Keratinocyte (primary cell): ENCODE results near the gene NPHS1. TPM values are rescaled to one million over a fixed set of nuclear protein-coding genes. Genes with fewer than 3 reads are reported as not detected.

Experiments
- DNase-seq: peaks from one replicate; pipeline ENCODE4 v3.0.0-alpha.2; 2011; ENCODE audit warnings: low read depth, missing footprints, low spot score
- FAIRE-seq: peaks from 2 replicates; lab custom pipeline; 2011; peaks lifted over from hg19 to GRCh38; lab: Jason Lieb, UNC
- H2AFZ ChIP-seq: 2 replicates; pipeline ENCODE4 v1.6.0; 2012; ENCODE audit warnings: low read length, control low read depth, inconsistent platforms; ENCODE audit not compliant: control insufficient read depth
- H3K27ac ChIP-seq: 2 replicates; pipeline ENCODE4 v1.5.1; 2011; ENCODE audit warnings: low read length; ENCODE audit not compliant: control insufficient read depth, insufficient read depth
- H3K27me3 ChIP-seq: 3 replicates; pipeline ENCODE4 v1.6.0; 2011; ENCODE audit warnings: low read length; ENCODE audit not compliant: control insufficient read depth, insufficient read depth; ENCODE audit errors: extremely low read depth
- H3K36me3 ChIP-seq, 2 experiments: 2 replicates in 1 of 2; 3 replicates in 1 of 2; pipeline ENCODE4 v1.5.1; 2011; ENCODE audit warnings: low read length in 2 of 2, mild to moderate bottlenecking in 1 of 2; ENCODE audit not compliant: control insufficient read depth in 2 of 2, insufficient read depth in 2 of 2; ENCODE audit errors: extremely low read depth in 1 of 2
- H3K4me1 ChIP-seq: 3 replicates; pipeline ENCODE4 v1.5.1; 2011; ENCODE audit warnings: low read length; ENCODE audit not compliant: control insufficient read depth, insufficient read depth; ENCODE audit errors: extremely low read depth
- H3K4me2 ChIP-seq: 3 replicates; pipeline ENCODE4 v1.6.0; 2011; ENCODE audit warnings: low read depth, low read length; ENCODE audit not compliant: control insufficient read depth, insufficient read depth; ENCODE audit errors: extremely low read depth
- H3K4me3 ChIP-seq, 3 experiments: fragments of 200-600 bp in 1 of 3; sonication (generic) in 1 of 3; 2 replicates in 2 of 3; 3 replicates in 1 of 3; pipeline ENCODE4 v1.5.1; 2011 to 2016; ENCODE audit warnings: low read length in 3 of 3, mild to moderate bottlenecking in 3 of 3, control low read depth in 2 of 3, inconsistent platforms in 1 of 3, low read depth in 1 of 3, mixed read lengths in 1 of 3, mixed run types in 1 of 3, moderate library complexity in 1 of 3; ENCODE audit not compliant: control insufficient read depth in 2 of 3, insufficient read depth in 2 of 3; ENCODE audit errors: extremely low read depth in 1 of 3
- H3K79me2 ChIP-seq: 2 replicates; pipeline ENCODE4 v1.6.0; 2012; ENCODE audit warnings: low read length; ENCODE audit not compliant: control insufficient read depth, insufficient read depth
- H3K9ac ChIP-seq: 3 replicates; pipeline ENCODE4 v1.6.0; 2011; ENCODE audit warnings: low read length; ENCODE audit not compliant: control insufficient read depth, insufficient read depth; ENCODE audit errors: extremely low read depth
- H3K9me1 ChIP-seq: 3 replicates; pipeline ENCODE4 v1.6.0; 2011; ENCODE audit warnings: low read length; ENCODE audit not compliant: control insufficient read depth, insufficient read depth; ENCODE audit errors: extremely low read depth
- H3K9me3 ChIP-seq: 2 replicates; pipeline ENCODE4 v1.5.1; 2012; ENCODE audit warnings: low read depth, low read length; ENCODE audit not compliant: control insufficient read depth
- H4K20me1 ChIP-seq: 3 replicates; pipeline ENCODE4 v1.6.0; 2011; ENCODE audit warnings: low read length; ENCODE audit not compliant: control insufficient read depth, insufficient read depth; ENCODE audit errors: extremely low read depth
- CTCF ChIP-seq, 3 experiments: IDR thresholded peaks in 1 of 3; conservative IDR thresholded peaks in 1 of 3; optimal IDR thresholded peaks in 1 of 3; 2 replicates in 2 of 3; 3 replicates in 1 of 3; pipeline versions ENCODE3 to v1.5.1; 2011; ENCODE audit warnings: low read length in 3 of 3, mild to moderate bottlenecking in 3 of 3, moderate library complexity in 2 of 3, control low read depth in 1 of 3, inconsistent platforms in 1 of 3; ENCODE audit not compliant: insufficient read depth in 2 of 3; ENCODE audit errors: extremely low read depth in 1 of 3
- EZH2 ChIP-seq: IDR thresholded peaks from one replicate; pipeline ENCODE4 v1.6.1; 2012; ENCODE audit warnings: inconsistent platforms, mild to moderate bottlenecking, low read length, moderate library complexity
- dilution Hi-C: fragments of 300-500 bp; cut with MboI; formaldehyde crosslinking; loops from one replicate; pipeline ENCODE4 v1.7.0; 2020; ENCODE audit warnings: low sequenced_read_pairs; ENCODE audit not compliant: extremely low pct_ligation_motif_present
- polyA plus RNA-seq, 5 experiments: library from polyadenylated mRNA; depleted of rRNA in 3 of 5; stranded (reverse) in 3 of 5; stranded (forward) in 1 of 5; unstranded in 1 of 5; fragments of >200 nt; gene quantifications; 1 replicate in 1 of 5; 2 replicates in 3 of 5; 3 replicates in 1 of 5; pipeline versions ENCODE4 v1.2.1 to v1.2.3, GENCODE V29; 2011 to 2012; ENCODE audit warnings: missing spikeins in 2 of 5, low read depth in 1 of 5, low replicate concordance in 1 of 5

Gene NPHS1
- polyA plus RNA-seq, 1 donor (not counting 4 experiments of a cell fraction or from before 2014, with no cell fraction given) = not detected

GRCh38 chr19:35805526-35806102 is 46.7 kb downstream of the NPHS1 start:
- H3K4me2 ChIP-seq = no peak overlapping the region
- H4K20me1 ChIP-seq = no peaks in the 10 kb centered on the region
- TF ChIP-seq EZH2 (no peak), CTCF (optimal IDR thresholded peaks at IDR 0.05 in 1 of 3, IDR thresholded peaks at IDR 0.05 in 1 of 3, conservative IDR thresholded peaks at IDR 0.05 in 1 of 3; ENCODE audit: extremely low read depth in 1 of 3, insufficient read depth in 2 of 3, low read length in 3 of 3) (no peak)
- H3K9me3 ChIP-seq = no peaks in the 10 kb centered on the region
- H3K27me3 ChIP-seq = no peaks in the 10 kb centered on the region
- H3K9me1 ChIP-seq = no peaks in the 10 kb centered on the region
- dilution Hi-C loops = no loop called here
- H3K4me1 ChIP-seq = no peaks in the 10 kb centered on the region
- no peak for DNase-seq
- H3K36me3 ChIP-seq = no peaks in the 10 kb centered on the region
- no peak overlapping the region for H3K9ac ChIP-seq
- no peak overlapping the region for H3K27ac ChIP-seq
- no peak overlapping the region for H3K4me3 ChIP-seq
- FAIRE-seq = no peak
- H3K79me2 ChIP-seq = no peaks in the 10 kb centered on the region
- no peak overlapping the region for H2AFZ ChIP-seq

GRCh38 chr19:35801828-35802227 is 50.5 kb downstream of the NPHS1 start:
- no peak for FAIRE-seq
- dilution Hi-C loops = no loop called here
- no peaks in the 10 kb centered on the region for H3K36me3 ChIP-seq

More at GRCh38 chr19:35801828-35802227, 50.5 kb downstream of the NPHS1 start:
- H3K4me1 ChIP-seq = no peaks in the 10 kb centered on the region
- no peak overlapping the region for H3K27ac ChIP-seq
- no peak overlapping the region for H3K9ac ChIP-seq
- no peaks in the 10 kb centered on the region for H3K9me1 ChIP-seq
- no peak overlapping the region for H2AFZ ChIP-seq
- no peaks in the 10 kb centered on the region for H4K20me1 ChIP-seq
- no peaks in the 10 kb centered on the region for H3K9me3 ChIP-seq
- no peak overlapping the region for H3K4me3 ChIP-seq
- no peak overlapping the region for H3K4me2 ChIP-seq
- TF ChIP-seq CTCF (optimal IDR thresholded peaks at IDR 0.05 in 1 of 3, IDR thresholded peaks at IDR 0.05 in 1 of 3, conservative IDR thresholded peaks at IDR 0.05 in 1 of 3; ENCODE audit: extremely low read depth in 1 of 3, insufficient read depth in 2 of 3, low read length in 3 of 3) = no peak
- TF ChIP-seq EZH2 = no peak
- peaks cover 14% of the 10 kb centered on the region for H3K27me3 ChIP-seq
- no peaks in the 10 kb centered on the region for H3K79me2 ChIP-seq
- DNase-seq = no peak
